SK-MEL-5 (cell line): ENCODE data around the gene ASPHD2. TPM values are rescaled to one million over a fixed set of nuclear protein-coding genes. Genes with fewer than 3 reads are reported as not detected.
"Not testable (repeated sequence)": the region's sequence is repeated elsewhere in the genome, so short reads cannot be mapped to it uniquely, and the experiment has no call there.

Experiments used
- DNase-seq: peaks from one replicate; pipeline ENCODE4 v3.0.0-alpha.2; 2016; ENCODE audit warnings: low read depth, low spot score
- in situ Hi-C: cut with HindIII; loops from 2 replicates; pipeline ENCODE4 v1.10.0; 2016; ENCODE audit warnings: low sequenced_read_pairs, high pct_unique_total_duplicates, low pct_unique_long_range_greater_than_20kb
- total RNA-seq: library from RNA; depleted of rRNA; stranded (reverse); fragments of >200 nt; shearing (Covaris generic); gene quantifications from 2 replicates; pipeline ENCODE4 v1.2.3, GENCODE V29; 2014

Gene ASPHD2
- total RNA-seq, 1 experiment from 2014 or later = 3.5 TPM

- DNase-seq, in situ Hi-C loops: not testable (repeated sequence)
Observed at GRCh38 chr22:26438776-26439175, 9.7 kb downstream of the ASPHD2 start.

GRCh38 chr22:26439559-26439958, 10.5 kb downstream of the ASPHD2 start:
- no peak for DNase-seq
- in situ Hi-C loops = no loop called here

- DNase-seq = no peak
- in situ Hi-C loops = no loop called here
Observed at GRCh38 chr22:26442086-26442756, 13.2 kb downstream of the ASPHD2 start.

- in situ Hi-C loops = no loop called here
- no peak for DNase-seq
Observed at GRCh38 chr22:26443901-26444690, 15.0 kb downstream of the ASPHD2 start.

- in situ Hi-C loops = no loop called here
Observed at GRCh38 chr22:26444777-26445176, 15.7 kb downstream of the ASPHD2 start.

GRCh38 chr22:26445577-26446275, 16.7 kb downstream of the ASPHD2 start:
- in situ Hi-C loops = no loop called here
- no peak for DNase-seq

More at GRCh38 chr22:26444777-26445176, 15.7 kb downstream of the ASPHD2 start:
- DNase-seq = no peak

GRCh38 chr22:26446808-26447515, 17.9 kb downstream of the ASPHD2 start:
- in situ Hi-C loops = no loop called here
- no peak for DNase-seq

- no peak for DNase-seq
- in situ Hi-C loops = no loop called here
Observed at GRCh38 chr22:26447584-26448329, 18.7 kb downstream of the ASPHD2 start.

GRCh38 chr22:26448334-26448733, 19.3 kb downstream of the ASPHD2 start:
- no peak for DNase-seq
- in situ Hi-C loops = no loop called here

GRCh38 chr22:26448941-26449340, 19.9 kb downstream of the ASPHD2 start:
- DNase-seq = no peak
- in situ Hi-C loops = no loop called here

GRCh38 chr22:26450453-26451185, 21.6 kb downstream of the ASPHD2 start:
- in situ Hi-C loops = no loop called here
- no peak for DNase-seq

GRCh38 chr22:26452236-26453016, 23.4 kb downstream of the ASPHD2 start:
- in situ Hi-C loops = no loop called here

GRCh38 chr22:26453216-26453615, 24.2 kb downstream of the ASPHD2 start:
- no peak for DNase-seq
- in situ Hi-C loops = no loop called here

More at GRCh38 chr22:26452236-26453016, 23.4 kb downstream of the ASPHD2 start:
- DNase-seq = no peak

- in situ Hi-C loops = no loop called here
- no peak for DNase-seq
Observed at GRCh38 chr22:26453812-26454500, 24.9 kb downstream of the ASPHD2 start.

GRCh38 chr22:26457661-26458272, 28.7 kb downstream of the ASPHD2 start:
- in situ Hi-C loops = no loop called here
- DNase-seq = no peak
